Measurements from ENCODE around the gene LAMA2.
A peak's percentile ranks its signal among the peaks of the same experiment; 100 is the strongest.

LAMA2 gene

DNA sequence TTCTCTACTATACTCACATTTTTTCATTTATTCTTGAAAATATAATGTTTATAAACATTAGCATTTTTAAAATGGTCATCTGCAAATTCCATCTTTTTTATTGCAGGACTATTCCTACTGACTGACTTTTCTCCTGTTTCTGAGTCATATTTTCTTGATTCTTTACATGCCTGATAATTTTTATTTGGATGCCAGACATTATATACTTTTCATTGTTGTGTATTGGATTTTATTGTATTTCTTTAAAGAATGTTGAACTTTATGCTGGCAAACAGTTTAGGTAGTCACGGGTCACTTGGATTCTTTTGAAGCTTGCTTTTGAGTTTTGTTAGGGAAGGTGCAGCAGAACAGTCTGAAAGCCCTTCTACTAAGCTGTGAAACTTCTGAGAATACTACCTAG lies 423.9 kb downstream of the LAMA2 start:
- DNase-seq (ENCODE audit: low spot score): no peak
- no peak for FAIRE-seq

GRCh38 chr6:129307845-129308244 lies 424.9 kb downstream of the LAMA2 start:
- no peak for DNase-seq (ENCODE audit: low spot score)
- no peak for FAIRE-seq

DNA sequence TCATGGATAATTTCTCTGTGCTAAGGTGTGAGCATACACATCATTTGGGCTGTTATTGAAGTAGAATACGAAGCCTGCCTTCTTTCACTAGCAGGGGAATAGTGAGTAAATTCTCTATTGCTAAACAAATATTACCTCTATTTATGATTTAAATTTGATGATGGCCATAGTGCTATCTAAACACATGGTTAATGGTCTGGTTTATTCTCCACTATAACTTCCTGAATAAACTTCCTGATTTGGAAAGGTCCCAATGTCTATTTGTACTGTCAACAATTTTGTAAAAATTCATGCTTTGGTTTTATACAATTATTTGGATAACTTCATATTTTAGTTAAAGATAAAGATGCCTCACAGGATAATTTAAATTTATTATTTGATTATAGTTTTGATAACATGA lies 426.2 kb downstream of the LAMA2 start:
- DNase-seq (ENCODE audit: low spot score): no peak

DNA sequence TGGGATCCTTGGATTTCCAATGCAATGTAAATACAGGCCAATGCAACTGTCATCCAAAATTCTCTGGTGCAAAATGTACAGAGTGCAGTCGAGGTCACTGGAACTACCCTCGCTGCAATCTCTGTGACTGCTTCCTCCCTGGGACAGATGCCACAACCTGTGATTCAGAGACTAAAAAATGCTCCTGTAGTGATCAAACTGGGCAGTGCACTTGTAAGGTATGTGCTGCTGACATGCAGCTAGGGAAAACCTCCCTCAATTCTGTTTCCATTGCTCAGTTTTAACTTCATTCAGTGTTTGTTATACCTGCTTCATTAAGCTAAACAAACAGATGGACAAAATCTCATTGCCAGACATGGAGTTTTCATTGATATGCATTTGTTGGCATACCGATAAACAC lies 429.9 kb downstream of the LAMA2 start:
- DNase-seq (ENCODE audit: low spot score): peak; percentile 53

More for the DNA sequence above, 426.2 kb downstream of the LAMA2 start:
- FAIRE-seq: no peak

GRCh38 chr6:129314575-129314974 lies 431.6 kb downstream of the LAMA2 start:
- FAIRE-seq (no peak), DNase-seq (ENCODE audit: low spot score) (no peak)

More for the DNA sequence above, 429.9 kb downstream of the LAMA2 start:
- FAIRE-seq: no peak

DNA sequence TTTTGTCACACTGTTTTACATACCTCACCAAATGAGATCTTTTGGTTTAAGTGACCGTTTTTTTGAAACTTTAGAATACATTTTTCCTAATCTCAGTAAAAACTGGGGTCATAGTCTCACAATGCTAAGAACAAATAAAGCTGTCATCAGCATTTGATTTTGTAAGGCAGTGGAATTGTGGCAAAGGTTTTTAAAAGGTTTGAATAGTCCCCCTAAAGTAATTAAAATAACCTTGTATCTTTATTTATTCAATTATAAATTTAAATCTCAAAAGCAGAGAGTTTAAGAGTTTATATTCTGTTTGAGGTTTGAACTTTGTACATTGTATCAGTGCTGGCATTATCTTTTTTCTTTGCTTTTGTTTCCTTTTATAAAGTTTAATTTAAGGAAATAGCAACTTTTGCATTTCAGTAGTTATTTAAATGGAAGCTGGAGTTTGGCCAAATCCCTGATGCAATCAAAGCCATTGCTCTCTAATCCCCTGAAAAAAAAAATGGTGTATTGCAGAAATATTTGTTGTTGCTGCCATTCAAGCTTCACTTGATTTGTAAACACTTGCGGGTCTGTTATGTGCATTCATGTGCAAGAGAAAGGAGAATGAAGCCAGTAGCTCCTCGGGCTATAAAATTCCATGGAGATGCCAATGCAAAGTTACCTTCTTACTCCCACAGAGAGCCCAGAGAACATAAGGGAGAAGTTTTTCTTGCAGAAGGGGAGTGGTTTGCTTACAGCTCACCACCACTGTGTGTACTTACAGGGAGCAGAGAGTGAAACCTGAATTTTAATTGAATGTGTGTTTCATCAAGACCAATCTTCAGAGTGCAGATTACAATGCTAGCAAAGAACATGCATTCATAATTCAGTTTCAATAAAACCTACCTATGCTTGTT lies 435.2 kb downstream of the LAMA2 start:
- FAIRE-seq: no peak
- DNase-seq (ENCODE audit: low spot score): no peak

GRCh38 chr6:129320892-129321291 lies 438.0 kb downstream of the LAMA2 start:
- DNase-seq (ENCODE audit: low spot score): no peak
- FAIRE-seq: no peak

- no peak for DNase-seq (ENCODE audit: low spot score)
- FAIRE-seq: no peak
Measured at GRCh38 chr6:129321303-129321702, 438.4 kb downstream of the LAMA2 start.

- FAIRE-seq (peak; percentile 5), DNase-seq (ENCODE audit: low spot score) (no peak)
Measured at GRCh38 chr6:129324345-129324744, 441.4 kb downstream of the LAMA2 start.

- FAIRE-seq (no peak), DNase-seq (ENCODE audit: low spot score) (no peak)
Measured at GRCh38 chr6:129329678-129330077, 446.7 kb downstream of the LAMA2 start.

GRCh38 chr6:129331450-129332138 lies 448.7 kb downstream of the LAMA2 start:
- FAIRE-seq (no peak), DNase-seq (ENCODE audit: low spot score) (peak; percentile 12)

GRCh38 chr6:129335792-129336191 lies 452.9 kb downstream of the LAMA2 start:
- DNase-seq (ENCODE audit: low spot score) (no peak), FAIRE-seq (no peak)

DNA sequence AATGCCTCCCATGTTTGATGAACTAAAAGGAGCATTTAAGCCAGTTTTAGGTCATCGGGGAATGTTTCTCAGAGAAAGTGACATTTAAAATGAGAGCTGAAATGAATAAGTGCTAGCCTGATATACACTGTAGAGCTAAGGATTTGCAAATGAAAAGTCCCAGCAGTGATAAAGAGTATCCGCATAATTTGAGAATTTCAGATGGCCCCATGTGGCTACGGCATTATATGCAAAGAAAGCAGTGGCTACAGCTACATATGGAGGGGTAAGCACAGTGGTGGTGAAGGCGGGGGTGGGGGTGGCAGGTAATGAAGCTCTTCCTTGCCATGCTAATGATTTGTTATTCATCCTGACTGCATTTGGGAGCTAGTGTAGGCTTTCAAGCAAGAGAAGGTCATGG lies 455.7 kb downstream of the LAMA2 start:
- no peak for FAIRE-seq
- DNase-seq (ENCODE audit: low spot score): no peak

- FAIRE-seq (no peak), DNase-seq (ENCODE audit: low spot score) (peak; percentile 16)
Measured at GRCh38 chr6:129340983-129341382, 458.0 kb downstream of the LAMA2 start.

DNA sequence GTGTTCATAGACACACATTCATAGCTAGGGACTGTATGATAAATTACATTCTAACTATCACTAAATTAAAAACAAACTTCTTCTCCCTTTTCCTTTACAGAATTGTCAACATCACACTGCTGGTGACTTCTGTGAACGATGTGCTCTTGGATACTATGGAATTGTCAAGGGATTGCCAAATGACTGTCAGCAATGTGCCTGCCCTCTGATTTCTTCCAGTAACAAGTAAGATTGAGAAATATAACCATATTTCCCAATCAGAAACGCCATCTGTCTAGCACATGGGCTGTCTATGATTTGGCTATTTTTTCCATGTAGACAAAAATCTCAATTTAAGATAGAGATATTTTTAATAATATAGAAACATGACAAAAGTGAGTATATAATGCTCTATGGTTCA lies 459.3 kb downstream of the LAMA2 start:
- FAIRE-seq: no peak
- DNase-seq (ENCODE audit: low spot score): no peak

- no peak for DNase-seq (ENCODE audit: low spot score)
- no peak for FAIRE-seq
Measured at GRCh38 chr6:129342796-129343195, 459.9 kb downstream of the LAMA2 start.

DNA sequence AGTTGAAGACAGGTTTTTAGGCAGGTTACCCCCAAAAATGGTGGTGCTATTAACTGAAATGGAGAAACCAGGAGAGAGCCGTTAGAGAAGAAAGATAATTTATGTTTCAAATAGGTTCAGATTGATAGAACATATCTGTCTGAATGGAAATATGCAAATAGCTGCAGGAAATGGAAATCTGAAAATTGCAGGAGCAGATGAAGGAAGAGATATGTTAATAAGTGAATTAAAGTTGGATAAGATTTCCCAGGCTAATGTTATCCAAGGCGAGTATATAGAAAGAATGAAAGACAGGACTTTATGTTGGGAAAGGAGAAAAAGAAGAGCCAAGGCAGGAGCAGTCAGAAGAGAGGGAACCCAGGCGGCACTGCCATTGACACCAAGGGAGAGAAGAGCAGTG lies 461.4 kb downstream of the LAMA2 start:
- no peak for FAIRE-seq
- DNase-seq (ENCODE audit: low spot score): no peak

GRCh38 chr6:129345890-129346289 lies 463.0 kb downstream of the LAMA2 start:
- FAIRE-seq: no peak
- DNase-seq (ENCODE audit: low spot score): no peak

GRCh38 chr6:129346964-129347363 lies 464.0 kb downstream of the LAMA2 start:
- DNase-seq (ENCODE audit: low spot score) (no peak), FAIRE-seq (no peak)

DNA sequence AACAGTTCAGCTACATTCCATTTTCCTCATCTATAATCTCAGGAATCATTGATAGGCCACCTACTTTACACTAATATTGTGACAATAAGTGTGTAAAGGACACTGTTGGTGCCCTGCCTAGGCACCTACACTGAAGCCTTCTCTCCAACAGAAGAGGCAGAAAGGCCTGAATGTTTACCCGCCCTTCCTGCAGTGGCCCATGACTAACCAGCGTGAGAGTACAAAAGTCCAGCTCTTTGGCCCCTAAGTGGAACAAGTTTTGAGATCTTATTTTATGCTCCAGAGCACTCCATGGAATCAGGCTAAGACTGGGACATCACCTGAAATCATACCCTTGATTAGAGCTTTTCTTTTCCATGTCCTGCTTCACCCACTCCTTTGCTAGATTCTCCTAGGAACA lies 467.3 kb downstream of the LAMA2 start:
- FAIRE-seq (no peak), DNase-seq (ENCODE audit: low spot score) (no peak)

- DNase-seq (ENCODE audit: low spot score): no peak
- no peak for FAIRE-seq
Measured at GRCh38 chr6:129351807-129352206, 468.9 kb downstream of the LAMA2 start.

GRCh38 chr6:129353067-129353466 lies 470.1 kb downstream of the LAMA2 start:
- DNase-seq (ENCODE audit: low spot score): no peak

DNA sequence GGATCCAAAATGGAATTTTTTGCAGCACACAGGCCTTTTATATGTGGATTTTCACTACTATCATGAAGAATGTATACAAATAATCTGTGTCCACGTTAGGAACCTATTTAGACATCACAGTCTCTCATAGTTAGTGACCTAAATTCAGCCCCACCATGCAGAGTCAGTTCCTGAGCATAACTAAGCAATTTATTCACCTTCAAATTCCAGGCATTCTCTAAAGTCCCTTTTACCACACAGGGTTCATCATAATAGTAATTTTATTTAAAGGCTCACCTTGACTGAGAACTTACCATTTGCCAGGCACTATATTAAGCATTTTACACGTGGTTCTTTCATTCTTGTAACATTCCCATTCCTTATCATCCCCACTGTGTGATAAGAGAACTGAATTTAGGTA lies 473.2 kb downstream of the LAMA2 start:
- DNase-seq (ENCODE audit: low spot score): no peak
- no peak for FAIRE-seq

More at GRCh38 chr6:129353067-129353466, 470.1 kb downstream of the LAMA2 start:
- no peak for FAIRE-seq
